K562 treated with DMSO at 1 percent for 4 hours (cell line): Measurements from ENCODE around the gene MBTPS2. TPM values are rescaled to one million over a fixed set of nuclear protein-coding genes. Genes with fewer than 3 reads are reported as not detected.

Source experiments
- total RNA-seq: library from RNA; unstranded; fragments of 300-600 nt; gene quantifications from 2 replicates; pipeline ENCODE4 v1.2.3, GENCODE V29; 2022; ENCODE audit not compliant: insufficient read depth

Gene MBTPS2
- 4.9 and 5.7 TPM in 2 replicates for total RNA-seq

GRCh38 chrX:21839334-21840192, at the start of gene MBTPS2:
Gene MBTPS2 (plus strand): TSS chrX:21839617. CDS start chrX:21839735, 118 bp downstream.

GRCh38 chrX:21855937-21856415, 16.6 kb downstream of the MBTPS2 start, which contains the start of gene YY2:
Gene YY2 (plus strand): TSS chrX:21855987. CDS start chrX:21856485, 498 bp downstream.

Other genes starting within 250 kb of the MBTPS2 start
- gene KLHL34, start 181.3 kb upstream of the MBTPS2 start, total RNA-seq = not detected in 2 replicates
- gene SMPX, start 81.5 kb upstream of the MBTPS2 start, total RNA-seq = not detected in 2 replicates
- gene YY2, start 16.4 kb downstream of the MBTPS2 start, total RNA-seq = 0.57 and 0.60 TPM in 2 replicates
- 51.3 and 54.5 TPM in 2 replicates for gene SMS, start 101.1 kb downstream of the MBTPS2 start, total RNA-seq
- gene PHEX, start 192.7 kb downstream of the MBTPS2 start, total RNA-seq = not detected in 2 replicates